Measurements from ENCODE around the gene KIF26B. TPM values are rescaled to one million over a fixed set of nuclear protein-coding genes. Genes with fewer than 3 reads are reported as not detected.

KIF26B gene
- total and polyA plus RNA-seq, 5 donors: 0.11 to 0.41 (median 0.29) TPM

GRCh38 chr1:245416781-245417180 is 262.0 kb downstream of the KIF26B start:
- Histone ChIP-seq H3K27ac (ENCODE audit: low read length) (no peak overlapping the region), H3K4me3 (ENCODE audit: low read length) (no peak overlapping the region), H3K27me3 (ENCODE audit: control insufficient read depth, insufficient read depth) (no peaks in the 10 kb centered on the region), H3K9me3 (ENCODE audit: control insufficient read depth, low read length) (no peaks in the 10 kb centered on the region), H3K4me1 (ENCODE audit: control insufficient read depth, insufficient read depth, low read length) (no peaks in the 10 kb centered on the region)
- intact Hi-C loops (cut with DNase I): no loop called here
- 95% methylated on average over 2 of the region's 2 CpGs for WGBS
- DNase-seq (no peak), ATAC-seq (no peak)

- intact Hi-C loops (cut with DNase I): no loop called here
- WGBS: 65% methylated on average over 14 of the region's 14 CpGs
- Histone ChIP-seq H3K4me1 (ENCODE audit: control insufficient read depth, insufficient read depth, low read length) (no peaks in the 10 kb centered on the region), H3K27me3 (ENCODE audit: control insufficient read depth, insufficient read depth) (no peaks in the 10 kb centered on the region), H3K4me3 (ENCODE audit: low read length) (no peak overlapping the region), H3K9me3 (ENCODE audit: control insufficient read depth, low read length) (no peaks in the 10 kb centered on the region), H3K27ac (ENCODE audit: low read length) (no peak overlapping the region)
- DNase-seq: no peak
- no peak for ATAC-seq
These were observed 263.3 kb downstream of the KIF26B start for GRCh38 chr1:245418077-245418476.

- intact Hi-C loops (cut with DNase I): no loop called here
- Histone ChIP-seq H3K9me3 (ENCODE audit: control insufficient read depth, low read length) (no peaks in the 10 kb centered on the region), H3K27me3 (ENCODE audit: control insufficient read depth, insufficient read depth) (no peaks in the 10 kb centered on the region), H3K27ac (ENCODE audit: low read length) (no peak overlapping the region), H3K4me1 (ENCODE audit: control insufficient read depth, insufficient read depth, low read length) (no peaks in the 10 kb centered on the region), H3K4me3 (ENCODE audit: low read length) (no peak overlapping the region)
- ATAC-seq (no peak), DNase-seq (no peak)
- 84% methylated on average over 15 of the region's 15 CpGs for WGBS
These were observed 264.7 kb downstream of the KIF26B start for GRCh38 chr1:245419461-245419978.

DNA sequence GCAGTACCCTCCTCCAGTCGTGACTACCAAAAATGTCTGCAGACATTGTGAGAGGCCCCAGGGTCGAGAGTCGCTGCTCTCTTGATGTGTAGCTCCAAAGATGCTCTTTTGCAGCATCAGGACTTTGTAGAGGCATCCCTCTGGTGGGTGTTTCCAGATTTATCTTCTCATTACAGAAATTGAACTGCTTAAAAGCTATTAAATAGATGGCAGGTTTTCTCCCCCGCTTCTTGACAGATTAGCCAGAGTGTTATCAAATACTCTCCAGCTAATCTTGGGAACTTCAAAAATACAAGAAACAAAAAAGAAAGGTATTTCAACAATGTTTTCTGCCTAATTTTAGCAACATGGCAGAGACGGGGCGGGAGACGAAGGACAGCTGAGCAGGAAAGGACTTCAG is 265.2 kb downstream of the KIF26B start:
- no peak for DNase-seq
- H3K27me3 ChIP-seq (ENCODE audit: control insufficient read depth, insufficient read depth): no peaks in the 10 kb centered on the region
- no peaks in the 10 kb centered on the region for H3K4me1 ChIP-seq (ENCODE audit: control insufficient read depth, insufficient read depth, low read length)
- no peak overlapping the region for H3K27ac ChIP-seq (ENCODE audit: low read length)
- no peak for ATAC-seq
- intact Hi-C loops (cut with DNase I): no loop called here
- H3K4me3 ChIP-seq (ENCODE audit: low read length): no peak overlapping the region
- 56% methylated on average over 7 of the region's 7 CpGs for WGBS
- H3K9me3 ChIP-seq (ENCODE audit: control insufficient read depth, low read length): no peaks in the 10 kb centered on the region

DNA sequence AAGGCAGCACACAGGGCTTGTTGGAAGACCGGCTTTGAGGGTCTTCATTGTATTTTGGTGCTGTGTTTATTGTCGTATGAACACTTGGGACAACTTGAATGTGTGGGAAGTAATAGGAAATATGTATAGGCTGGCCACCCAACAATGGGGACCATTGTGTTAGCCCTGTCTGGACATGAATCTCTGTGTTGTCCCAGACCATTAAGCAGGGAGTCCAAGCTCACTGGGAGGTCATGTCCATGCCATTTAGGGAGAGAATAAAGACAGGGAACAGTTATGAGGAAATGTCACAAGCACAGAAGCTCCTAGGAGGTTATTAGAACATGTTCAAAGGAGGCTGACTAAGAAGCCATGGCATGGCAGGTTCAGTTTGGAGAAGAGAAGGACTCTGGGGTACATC is 266.1 kb downstream of the KIF26B start:
- ATAC-seq (no peak), DNase-seq (no peak)
- H3K9me3 ChIP-seq (ENCODE audit: control insufficient read depth, low read length): no peaks in the 10 kb centered on the region
- H3K4me3 ChIP-seq (ENCODE audit: low read length): no peak overlapping the region
- H3K4me1 ChIP-seq (ENCODE audit: control insufficient read depth, insufficient read depth, low read length): no peaks in the 10 kb centered on the region
- no peaks in the 10 kb centered on the region for H3K27me3 ChIP-seq (ENCODE audit: control insufficient read depth, insufficient read depth)
- WGBS: 85% methylated on average over 2 of the region's 2 CpGs
- no peak overlapping the region for H3K27ac ChIP-seq (ENCODE audit: low read length)
- intact Hi-C loops (cut with DNase I): no loop called here

DNA sequence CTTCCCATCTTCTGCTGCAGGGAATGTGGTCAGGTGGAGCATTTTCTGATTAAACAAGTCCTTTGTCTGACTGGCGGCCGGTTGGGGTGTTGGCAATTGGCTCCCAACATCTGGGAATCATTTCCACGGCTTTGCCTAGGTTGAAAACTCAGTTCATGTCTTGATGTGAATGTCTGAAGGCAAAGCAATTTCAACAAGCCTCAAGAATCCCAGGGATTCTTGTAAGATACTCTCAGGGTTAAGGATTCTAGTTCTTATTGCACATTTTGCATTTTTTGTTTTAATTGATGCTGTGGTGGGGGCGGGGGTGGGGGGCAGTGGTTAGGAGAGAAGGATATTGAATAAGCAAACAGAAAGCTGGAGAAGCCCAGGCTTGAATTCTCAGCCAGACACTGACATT is 273.9 kb downstream of the KIF26B start:
- no peak overlapping the region for H3K27ac ChIP-seq (ENCODE audit: low read length)
- no peaks in the 10 kb centered on the region for H3K9me3 ChIP-seq (ENCODE audit: control insufficient read depth, low read length)
- H3K27me3 ChIP-seq (ENCODE audit: control insufficient read depth, insufficient read depth): no peaks in the 10 kb centered on the region
- intact Hi-C loops (cut with DNase I): no loop called here
- DNase-seq (no peak), ATAC-seq (no peak)
- 75% methylated on average over 4 of the region's 4 CpGs for WGBS
- no peak overlapping the region for H3K4me3 ChIP-seq (ENCODE audit: low read length)
- H3K4me1 ChIP-seq (ENCODE audit: control insufficient read depth, insufficient read depth, low read length): no peaks in the 10 kb centered on the region

DNA sequence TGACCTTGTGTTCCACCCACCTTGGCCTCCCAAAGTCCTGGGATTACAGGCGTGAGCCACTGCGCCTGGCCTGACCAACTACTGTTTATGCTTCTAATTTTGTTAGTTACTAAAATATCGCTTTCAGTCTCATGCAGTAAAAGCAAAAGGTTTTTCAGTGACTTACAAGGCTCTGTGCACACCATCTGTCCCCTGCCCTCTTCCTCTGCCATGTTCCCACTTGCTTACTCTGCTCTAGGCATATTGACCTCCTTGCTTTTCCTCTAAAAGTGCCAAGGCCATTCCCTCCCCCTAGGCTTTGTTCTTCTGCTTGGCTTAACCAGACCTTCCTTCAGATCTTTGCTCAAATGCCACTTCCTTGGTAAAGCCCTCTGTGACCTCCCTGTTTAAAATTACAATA is 276.9 kb downstream of the KIF26B start:
- 97% methylated on average over 3 of the region's 3 CpGs for WGBS
- Histone ChIP-seq H3K27me3 (ENCODE audit: control insufficient read depth, insufficient read depth) (no peaks in the 10 kb centered on the region), H3K27ac (ENCODE audit: low read length) (no peak overlapping the region), H3K9me3 (ENCODE audit: control insufficient read depth, low read length) (no peaks in the 10 kb centered on the region), H3K4me1 (ENCODE audit: control insufficient read depth, insufficient read depth, low read length) (no peaks in the 10 kb centered on the region), H3K4me3 (ENCODE audit: low read length) (no peak overlapping the region)
- intact Hi-C loops (cut with DNase I): no loop called here
- ATAC-seq (no peak), DNase-seq (no peak)

DNA sequence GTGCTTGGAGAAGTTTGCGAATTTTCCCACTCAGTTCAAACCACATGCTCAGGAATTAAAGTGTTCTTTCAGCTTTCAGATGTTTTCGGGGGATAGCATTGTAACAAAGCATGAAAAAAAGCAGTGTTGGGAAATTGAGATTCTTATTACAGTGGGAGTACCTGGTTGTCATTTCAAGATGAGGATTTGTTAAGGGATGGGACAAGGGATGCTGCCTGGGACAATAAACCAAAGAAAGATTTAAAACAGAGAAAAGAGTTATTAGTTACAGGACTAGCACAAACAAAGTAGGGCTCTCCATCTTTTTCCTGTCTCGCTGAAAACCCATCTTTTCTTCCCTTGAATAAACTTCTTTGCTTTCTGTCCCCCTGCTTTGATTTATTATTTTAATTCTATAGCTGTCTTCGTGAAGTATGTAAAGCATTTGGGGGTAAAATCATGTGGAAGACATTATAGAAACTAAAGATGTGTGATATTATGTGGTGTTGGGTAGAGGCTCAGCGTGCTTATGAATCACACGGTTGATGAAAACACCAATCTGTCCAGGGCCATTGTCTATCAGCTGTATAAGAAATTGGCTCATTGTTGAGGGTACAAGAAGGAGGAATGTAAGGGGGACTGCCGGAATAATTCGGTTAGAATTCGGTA is 277.6 kb downstream of the KIF26B start:
- WGBS: 87% methylated on average over 9 of the region's 9 CpGs
- intact Hi-C loops (cut with DNase I): no loop called here
- Histone ChIP-seq H3K9me3 (ENCODE audit: control insufficient read depth, low read length) (no peaks in the 10 kb centered on the region), H3K27ac (ENCODE audit: low read length) (no peak overlapping the region), H3K4me3 (ENCODE audit: low read length) (no peak overlapping the region), H3K4me1 (ENCODE audit: control insufficient read depth, insufficient read depth, low read length) (no peaks in the 10 kb centered on the region), H3K27me3 (ENCODE audit: control insufficient read depth, insufficient read depth) (no peaks in the 10 kb centered on the region)
- DNase-seq (no peak), ATAC-seq (no peak)

DNA sequence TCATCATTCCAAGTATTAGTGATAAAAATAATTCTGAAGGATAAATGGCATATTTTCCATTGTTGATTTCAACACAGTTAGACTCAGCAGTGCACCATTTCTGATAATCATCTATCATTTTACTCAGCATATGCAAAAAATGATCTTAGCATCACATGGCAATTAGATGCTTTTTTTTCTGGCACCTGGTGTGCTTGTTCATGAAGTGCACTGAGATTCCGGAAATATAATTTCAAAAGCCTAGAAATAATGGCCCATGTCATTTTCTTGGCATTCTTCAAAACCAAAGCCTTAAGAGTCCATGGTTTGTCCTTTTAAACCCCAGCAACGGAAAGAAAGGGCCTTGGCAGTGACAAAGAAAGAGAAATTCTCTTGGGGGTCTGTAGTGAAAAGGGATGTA is 278.8 kb downstream of the KIF26B start:
- intact Hi-C loops (cut with DNase I): no loop called here
- no peak for ATAC-seq
- no peak overlapping the region for H3K27ac ChIP-seq (ENCODE audit: low read length)
- WGBS: 22% methylated on average over 2 of the region's 2 CpGs
- no peaks in the 10 kb centered on the region for H3K27me3 ChIP-seq (ENCODE audit: control insufficient read depth, insufficient read depth)
- H3K9me3 ChIP-seq (ENCODE audit: control insufficient read depth, low read length): no peaks in the 10 kb centered on the region
- H3K4me3 ChIP-seq (ENCODE audit: low read length): no peak overlapping the region
- no peak for DNase-seq
- no peaks in the 10 kb centered on the region for H3K4me1 ChIP-seq (ENCODE audit: control insufficient read depth, insufficient read depth, low read length)

DNA sequence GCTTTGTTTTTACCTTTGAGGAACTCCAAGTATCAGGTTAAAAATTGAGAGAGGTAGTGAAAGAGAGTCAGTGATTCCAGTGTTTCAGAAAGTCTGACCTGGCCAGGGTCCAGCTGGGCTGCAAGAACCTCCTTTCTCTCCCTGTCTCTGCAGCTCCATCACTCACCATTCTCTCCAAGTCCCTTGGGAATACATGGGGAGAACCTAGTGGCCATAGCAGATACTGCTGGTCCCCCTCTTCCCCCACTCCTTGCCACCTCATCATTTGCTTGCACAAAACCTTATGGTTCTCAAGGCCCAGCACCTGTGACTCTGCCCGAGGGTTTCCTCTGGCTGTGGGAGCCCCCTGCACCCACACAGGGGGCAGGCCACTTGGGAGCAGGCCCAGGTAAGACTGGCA is 279.5 kb downstream of the KIF26B start:
- no peak for DNase-seq
- H3K27ac ChIP-seq (ENCODE audit: low read length): no peak overlapping the region
- 91% methylated on average over 1 of the region's 1 CpG for WGBS
- H3K4me3 ChIP-seq (ENCODE audit: low read length): no peak overlapping the region
- no peaks in the 10 kb centered on the region for H3K4me1 ChIP-seq (ENCODE audit: control insufficient read depth, insufficient read depth, low read length)
- no peaks in the 10 kb centered on the region for H3K9me3 ChIP-seq (ENCODE audit: control insufficient read depth, low read length)
- no peaks in the 10 kb centered on the region for H3K27me3 ChIP-seq (ENCODE audit: control insufficient read depth, insufficient read depth)
- intact Hi-C loops (cut with DNase I): no loop called here
- ATAC-seq: no peak

- H3K4me1 ChIP-seq (ENCODE audit: control insufficient read depth, insufficient read depth, low read length): no peaks in the 10 kb centered on the region
- H3K27me3 ChIP-seq (ENCODE audit: control insufficient read depth, insufficient read depth): no peaks in the 10 kb centered on the region
- H3K27ac ChIP-seq (ENCODE audit: low read length): no peak overlapping the region
- DNase-seq (no peak), ATAC-seq (no peak)
- H3K9me3 ChIP-seq (ENCODE audit: control insufficient read depth, low read length): no peaks in the 10 kb centered on the region
- WGBS: 95% methylated on average over 4 of the region's 4 CpGs
- no peak overlapping the region for H3K4me3 ChIP-seq (ENCODE audit: low read length)
- intact Hi-C loops (cut with DNase I): no loop called here
These were observed 281.6 kb downstream of the KIF26B start for GRCh38 chr1:245436407-245436806.
